Measurements from ENCODE around the gene DUSP28. TPM values are rescaled to one million over a fixed set of nuclear protein-coding genes. Genes with fewer than 3 reads are reported as not detected.

DUSP28 gene
- total and polyA plus RNA-seq, 2 of the 13 experiments (the other 11 are each of a cell fraction or from before 2014, with no cell fraction given): 5.2 to 8.6 TPM

DNA sequence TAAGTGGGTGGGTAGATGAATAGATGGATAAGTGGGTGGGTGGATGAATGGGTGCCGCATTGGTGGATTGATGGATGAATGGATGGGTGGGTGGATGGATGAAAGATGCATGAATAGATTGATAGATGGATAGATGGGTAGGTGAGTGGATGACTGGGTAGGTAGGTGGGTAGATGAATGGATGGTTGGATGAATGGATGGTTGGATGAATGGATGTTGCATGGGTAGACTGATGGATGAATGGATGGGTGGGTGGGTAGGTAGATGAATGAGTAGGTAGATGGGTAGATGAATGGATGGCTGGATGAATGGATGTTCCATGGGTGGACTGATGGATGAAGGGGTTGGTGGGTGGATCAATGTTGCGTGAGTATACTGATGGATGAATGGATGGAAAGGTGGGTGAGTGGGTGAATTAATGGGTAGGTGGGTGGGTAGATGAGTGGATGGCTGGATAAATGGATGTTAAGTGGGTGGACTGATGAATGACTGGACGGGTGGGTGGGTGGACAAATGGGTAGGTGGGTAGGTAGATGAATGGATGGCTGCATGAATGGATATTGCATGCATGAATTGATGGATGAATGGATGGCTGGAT lies 32.9 kb upstream of the DUSP28 start:
- 91% methylated on average over 3 of the region's 3 CpGs for WGBS (ENCODE audit: low lambda C conversion rate)
- Histone ChIP-seq H2AFZ (ENCODE audit: low read length) (no peak overlapping the region), H3K4me3 (replicated peaks in 1 of 3; ENCODE audit: insufficient read depth in 1 of 3, low read depth in 2 of 3, low read length in 3 of 3) (no peak overlapping the region), H3K27me3 (ENCODE audit: control insufficient read depth in 1 of 2, insufficient read depth in 2 of 2, low read length in 2 of 2) (no peaks in the 10 kb centered on the region), H3K9ac (ENCODE audit: insufficient read depth, low read depth, low read length) (no peak overlapping the region), H3K79me2 (ENCODE audit: insufficient read depth, low read length) (peaks cover 2% of the 10 kb centered on the region), H3K27ac (ENCODE audit: extremely low read length, insufficient read depth, low read length) (no peak overlapping the region), H3K9me3 (ENCODE audit: low read length) (peaks cover 29% of the 10 kb centered on the region), H4K20me1 (ENCODE audit: insufficient read depth, low read length) (no peaks in the 10 kb centered on the region), H3K4me2 (ENCODE audit: low read depth, low read length) (no peak overlapping the region), H3K4me1 (ENCODE audit: insufficient read depth, low read length) (no peaks in the 10 kb centered on the region), H3K36me3 (replicated peaks in 1 of 2; ENCODE audit: control insufficient read depth in 1 of 2, insufficient read depth in 2 of 2, low read length in 2 of 2) (peaks cover 27 to 62% of the 10 kb centered on the region in 2 experiments)
- ChIA-PET CTCF (ENCODE audit: low intra/inter-chr PET ratio, low total read pairs) (no interaction called here), POLR2A (no interaction called here)
- TF ChIP-seq PHB2 (IDR thresholded peaks at IDR 0.05; ENCODE audit: partially characterized antibody): peak; percentile 55
- no peak for TF ChIP-seq SP140L (CRISPR knock-in tag; IDR thresholded peaks at IDR 0.05; ENCODE audit: borderline replicate concordance)
- ATAC-seq (no peak), FAIRE-seq (no peak), DNase-seq (ENCODE audit: low spot score) (no peak)
- no TSS peak for BruUV-seq (replicated peaks)
- intact Hi-C loops (cut with micrococcal nuclease; ENCODE audit: unreplicated experiment): no loop called here
- in situ Hi-C loops (cut with HindIII; ENCODE audit: extremely low pct_ligation_motif_present, low pct_unique_long_range_greater_than_20kb): loop anchor here (10.0 kb wide), 1 partner anchor 178 kb away; no protein-coding TSS in a partner anchor

DNA sequence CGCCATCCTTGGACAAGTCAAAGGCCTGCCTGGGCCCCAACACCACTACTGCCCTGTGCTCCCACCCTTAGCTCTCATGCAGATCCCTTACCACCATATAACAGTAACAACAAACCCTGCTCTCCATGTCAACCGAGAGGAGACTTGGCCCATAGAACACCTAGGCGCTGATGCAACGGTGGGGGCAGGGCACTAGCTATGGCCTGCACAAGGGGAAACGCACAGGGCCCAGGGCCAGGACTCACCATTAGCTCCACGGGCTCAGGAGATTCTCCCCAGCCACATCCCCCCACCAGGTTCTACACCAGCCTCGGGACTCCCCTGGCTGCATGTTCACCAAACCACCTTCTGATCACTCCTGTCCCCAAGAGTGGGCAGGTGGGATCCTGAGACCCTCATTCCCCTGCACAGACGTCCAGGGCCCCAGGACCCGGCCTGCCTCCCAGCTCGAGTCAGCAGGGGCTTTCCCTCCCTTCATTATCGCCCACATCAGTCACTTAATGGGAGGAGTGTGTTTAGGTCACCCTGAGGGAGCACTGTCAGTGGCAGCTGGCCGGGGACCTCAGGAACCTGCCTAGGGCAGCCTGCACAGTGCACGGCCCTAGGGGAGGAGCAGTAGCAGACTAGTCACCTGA lies 31.6 kb upstream of the DUSP28 start:
- no TSS peak for BruUV-seq (replicated peaks)
- no peaks in the 10 kb centered on the region for H4K20me1 ChIP-seq (ENCODE audit: insufficient read depth, low read length)
- FAIRE-seq (no peak), DNase-seq (ENCODE audit: low spot score) (no peak), ATAC-seq (no peak; the same call in 2 of the 3 replicates)
- intact Hi-C loops (cut with micrococcal nuclease; ENCODE audit: unreplicated experiment) (no loop called here), in situ Hi-C loops (cut with HindIII; ENCODE audit: extremely low pct_ligation_motif_present, low pct_unique_long_range_greater_than_20kb) (loop anchor here (10.0 kb wide), 1 partner anchor 176 kb away; no protein-coding TSS in a partner anchor)
- no peak overlapping the region for H3K4me3 ChIP-seq (replicated peaks in 1 of 3; ENCODE audit: insufficient read depth in 1 of 3, low read depth in 2 of 3, low read length in 3 of 3)
- no peak overlapping the region for H3K27ac ChIP-seq (ENCODE audit: extremely low read length, insufficient read depth, low read length)
- WGBS (ENCODE audit: low lambda C conversion rate): 96% methylated on average over 13 of the region's 13 CpGs
- ChIA-PET CTCF (ENCODE audit: low intra/inter-chr PET ratio, low total read pairs) (no interaction called here), POLR2A (no interaction called here)
- peaks cover 2% of the 10 kb centered on the region for H3K79me2 ChIP-seq (ENCODE audit: insufficient read depth, low read length)
- peaks cover 26 to 56% of the 10 kb centered on the region in 2 experiments; a peak in 4 of 5 replicates for H3K36me3 ChIP-seq (replicated peaks in 1 of 2; ENCODE audit: control insufficient read depth in 1 of 2, insufficient read depth in 2 of 2, low read length in 2 of 2)
- H3K27me3 ChIP-seq (ENCODE audit: control insufficient read depth in 1 of 2, insufficient read depth in 2 of 2, low read length in 2 of 2): no peaks in the 10 kb centered on the region
- H3K4me1 ChIP-seq (ENCODE audit: insufficient read depth, low read length): no peaks in the 10 kb centered on the region
- H3K4me2 ChIP-seq (ENCODE audit: low read depth, low read length): no peak overlapping the region
- H3K9me3 ChIP-seq (ENCODE audit: low read length): peaks cover 36% of the 10 kb centered on the region
- H2AFZ ChIP-seq (ENCODE audit: low read length): no peak overlapping the region
- H3K9ac ChIP-seq (ENCODE audit: insufficient read depth, low read depth, low read length): no peak overlapping the region
- TF ChIP-seq ZNF317 (CRISPR knock-in tag; IDR thresholded peaks at IDR 0.05): no peak
- TF ChIP-seq, protein P1, sequence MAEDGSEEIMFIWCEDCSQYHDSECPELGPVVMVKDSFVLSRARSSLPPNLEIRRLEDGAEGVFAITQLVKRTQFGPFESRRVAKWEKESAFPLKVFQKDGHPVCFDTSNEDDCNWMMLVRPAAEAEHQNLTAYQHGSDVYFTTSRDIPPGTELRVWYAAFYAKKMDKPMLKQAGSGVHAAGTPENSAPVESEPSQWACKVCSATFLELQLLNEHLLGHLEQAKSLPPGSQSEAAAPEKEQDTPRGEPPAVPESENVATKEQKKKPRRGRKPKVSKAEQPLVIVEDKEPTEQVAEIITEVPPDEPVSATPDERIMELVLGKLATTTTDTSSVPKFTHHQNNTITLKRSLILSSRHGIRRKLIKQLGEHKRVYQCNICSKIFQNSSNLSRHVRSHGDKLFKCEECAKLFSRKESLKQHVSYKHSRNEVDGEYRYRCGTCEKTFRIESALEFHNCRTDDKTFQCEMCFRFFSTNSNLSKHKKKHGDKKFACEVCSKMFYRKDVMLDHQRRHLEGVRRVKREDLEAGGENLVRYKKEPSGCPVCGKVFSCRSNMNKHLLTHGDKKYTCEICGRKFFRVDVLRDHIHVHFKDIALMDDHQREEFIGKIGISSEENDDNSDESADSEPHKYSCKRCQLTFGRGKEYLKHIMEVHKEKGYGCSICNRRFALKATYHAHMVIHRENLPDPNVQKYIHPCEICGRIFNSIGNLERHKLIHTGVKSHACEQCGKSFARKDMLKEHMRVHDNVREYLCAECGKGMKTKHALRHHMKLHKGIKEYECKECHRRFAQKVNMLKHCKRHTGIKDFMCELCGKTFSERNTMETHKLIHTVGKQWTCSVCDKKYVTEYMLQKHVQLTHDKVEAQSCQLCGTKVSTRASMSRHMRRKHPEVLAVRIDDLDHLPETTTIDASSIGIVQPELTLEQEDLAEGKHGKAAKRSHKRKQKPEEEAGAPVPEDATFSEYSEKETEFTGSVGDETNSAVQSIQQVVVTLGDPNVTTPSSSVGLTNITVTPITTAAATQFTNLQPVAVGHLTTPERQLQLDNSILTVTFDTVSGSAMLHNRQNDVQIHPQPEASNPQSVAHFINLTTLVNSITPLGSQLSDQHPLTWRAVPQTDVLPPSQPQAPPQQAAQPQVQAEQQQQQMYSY (CRISPR knock-in tag; IDR thresholded peaks at IDR 0.05): no peak
- no peak for TF ChIP-seq ZNF772 (CRISPR knock-in tag; IDR thresholded peaks at IDR 0.05)
- TF ChIP-seq LCORL (IDR thresholded peaks at IDR 0.05): no peak
- TF ChIP-seq LCORL (CRISPR knock-in tag; IDR thresholded peaks at IDR 0.05): no peak
- peak; percentile 48 for TF ChIP-seq AGO2 (optimal IDR thresholded peaks at IDR 0.05; ENCODE audit: low read depth, low read length)
- TF ChIP-seq MAF1 (CRISPR knock-in tag; IDR thresholded peaks at IDR 0.05; ENCODE audit: borderline replicate concordance): no peak
- TF ChIP-seq MEF2D (CRISPR knock-in tag; IDR thresholded peaks at IDR 0.05): no peak
